Endothelial cell of umbilical vein (primary cell): ENCODE results near the gene TPD52L2. TPM values are rescaled to one million over a fixed set of nuclear protein-coding genes. Genes with fewer than 3 reads are reported as not detected.

Experiments used
- BruUV-seq: library from RNA; stranded (reverse); fragments of 400-500 nt; replicated peaks from 2 replicates; lab custom pipeline; 2021; lab: Mats Ljungman, UMichigan
- CTCF ChIA-PET: fragments of 300-600, 350-600 bp; sonication (Branson Sonifier 250); formaldehyde crosslinking; loops from one replicate; lab custom pipeline; 2021; ENCODE audit warnings: antibody characterized with exemption, inconsistent platforms; lab: Charles Lee
- POLR2A ChIA-PET: fragments of 300-600, 350-600 bp; sonication (Branson Sonifier 250); formaldehyde crosslinking; loops from one replicate; lab custom pipeline; 2021; ENCODE audit warnings: antibody characterized with exemption, inconsistent platforms; lab: Charles Lee
- DNase-seq: peaks from one replicate; pipeline ENCODE4 v3.0.0-alpha.2; 2011; ENCODE audit warnings: low read depth, low spot score
- FAIRE-seq: peaks from 2 replicates; lab custom pipeline; 2011; peaks lifted over from hg19 to GRCh38; lab: Jason Lieb, UNC
- H2AFZ ChIP-seq: 2 replicates; pipeline ENCODE4 v1.6.0; 2012; ENCODE audit warnings: low read depth, low read length, control low read depth, inconsistent platforms
- H3K27ac ChIP-seq: 2 replicates; pipeline ENCODE4 v1.5.1; 2011; ENCODE audit warnings: low read depth, mild to moderate bottlenecking, control low read depth, low read length, moderate library complexity; ENCODE audit not compliant: insufficient read depth
- H3K27me3 ChIP-seq, 2 experiments: 2 replicates each; pipeline versions ENCODE4 v1.6.0 to v1.6.1; 2011; ENCODE audit warnings: low read length in 2 of 2, mixed read lengths in 1 of 2; ENCODE audit not compliant: control insufficient read depth in 2 of 2, insufficient read depth in 2 of 2
- H3K36me3 ChIP-seq, 2 experiments: 2 replicates in 1 of 2; 3 replicates in 1 of 2; pipeline ENCODE4 v1.5.1; 2011; ENCODE audit warnings: low read length in 2 of 2, mild to moderate bottlenecking in 1 of 2, moderate library complexity in 1 of 2; ENCODE audit not compliant: control insufficient read depth in 2 of 2, insufficient read depth in 2 of 2; ENCODE audit errors: extremely low read depth in 1 of 2
- H3K4me1 ChIP-seq: 3 replicates; pipeline ENCODE4 v1.5.1; 2011; ENCODE audit warnings: mild to moderate bottlenecking, low read length; ENCODE audit not compliant: control insufficient read depth, insufficient read depth; ENCODE audit errors: extremely low read depth
- H3K4me2 ChIP-seq: 2 replicates; pipeline ENCODE4 v1.6.1; 2011; ENCODE audit warnings: low read length, control low read depth, mixed read lengths; ENCODE audit not compliant: insufficient read depth
- H3K4me3 ChIP-seq, 3 experiments: fragments of 200-600 bp in 1 of 3; sonication (generic), shearing (Covaris generic) in 1 of 3; replicated peaks in 1 of 3; 2 replicates each; pipeline ENCODE4 v1.5.1; 2011 to 2016; ENCODE audit warnings: control low read depth in 3 of 3, low read length in 3 of 3, mild to moderate bottlenecking in 2 of 3, inconsistent platforms in 1 of 3, low read depth in 1 of 3, moderate library complexity in 1 of 3; ENCODE audit not compliant: insufficient read depth in 1 of 3
- H3K79me2 ChIP-seq: 2 replicates; pipeline ENCODE4 v1.6.0; 2012; ENCODE audit warnings: low read length, inconsistent platforms; ENCODE audit not compliant: control insufficient read depth, insufficient read depth
- H3K9ac ChIP-seq: replicated peaks from 2 replicates; pipeline ENCODE3; 2011; ENCODE audit warnings: low read length, control low read depth; ENCODE audit not compliant: insufficient read depth; ENCODE audit errors: extremely low read depth
- H3K9me1 ChIP-seq: replicated peaks from 3 replicates; pipeline ENCODE4 v1.6.0; 2011; ENCODE audit warnings: mild to moderate bottlenecking, low read length; ENCODE audit not compliant: control insufficient read depth, insufficient read depth; ENCODE audit errors: extremely low read depth
- H3K9me3 ChIP-seq: replicated peaks from 2 replicates; pipeline ENCODE4 v1.5.1; 2012; ENCODE audit warnings: low read length, inconsistent platforms; ENCODE audit not compliant: control insufficient read depth, insufficient read depth
- H4K20me1 ChIP-seq: replicated peaks from 2 replicates; pipeline ENCODE3; 2011; ENCODE audit warnings: mild to moderate bottlenecking, low read length; ENCODE audit not compliant: control insufficient read depth, insufficient read depth; ENCODE audit errors: extremely low read depth
- EZH2 ChIP-seq: IDR thresholded peaks from 2 replicates; pipeline ENCODE4 v1.6.1; 2012; ENCODE audit warnings: borderline replicate concordance, low read depth, mild to moderate bottlenecking, moderate library complexity, low read length, inconsistent platforms; ENCODE audit not compliant: severe bottlenecking
- FOS ChIP-seq: IDR thresholded peaks from 2 replicates; pipeline ENCODE4 v1.6.1; 2011; ENCODE audit warnings: mild to moderate bottlenecking, low read length, moderate library complexity, borderline replicate concordance; ENCODE audit not compliant: insufficient read depth
- GATA2 ChIP-seq: IDR thresholded peaks from 2 replicates; pipeline ENCODE4 v1.7.0; 2011; ENCODE audit warnings: low read depth, mild to moderate bottlenecking, moderate library complexity, mixed read lengths, low read length; ENCODE audit not compliant: insufficient read length, insufficient read depth
- JUN ChIP-seq: IDR thresholded peaks from 2 replicates; pipeline ENCODE4 v1.6.1; 2011; ENCODE audit warnings: borderline replicate concordance, low read depth; ENCODE audit not compliant: insufficient read length, insufficient read depth
- MYC ChIP-seq: IDR thresholded peaks from one replicate; pipeline ENCODE4 v1.6.1; 2011; ENCODE audit warnings: mild to moderate bottlenecking, low read depth, low read length
- POLR2A ChIP-seq: IDR thresholded peaks from 2 replicates; pipeline ENCODE4 v1.6.1; 2012; ENCODE audit warnings: low read depth, mild to moderate bottlenecking, control low read depth, low read length
- POLR2AphosphoS5 ChIP-seq: IDR thresholded peaks from 2 replicates; pipeline ENCODE4 v1.6.1; 2012; ENCODE audit warnings: low read depth, mild to moderate bottlenecking, control low read depth, low read length, moderate library complexity; ENCODE audit not compliant: insufficient read depth
- dilution Hi-C: fragments of 300-500 bp; cut with MboI; formaldehyde crosslinking; loops from one replicate; pipeline ENCODE4 v1.15.0; 2019; ENCODE audit warnings: low sequenced_read_pairs; ENCODE audit not compliant: extremely low pct_ligation_motif_present
- intact Hi-C: fragments of 100-400 bp; cut with micrococcal nuclease; formaldehyde crosslinking; loops from one replicate; pipeline ENCODE4 v1.10.0; 2022
- polyA plus RNA-seq, 4 experiments: library from polyadenylated mRNA; depleted of rRNA in 3 of 4; stranded (reverse) in 3 of 4; unstranded in 1 of 4; fragments of >200 nt; gene quantifications; 2 replicates each; pipeline versions ENCODE4 v1.2.1 to v1.2.3, GENCODE V29; 2011 to 2012; ENCODE audit warnings: missing spikeins in 1 of 4
- total RNA-seq: library from RNA; stranded (reverse); gene quantifications from 2 replicates; pipeline ENCODE4 v1.2.3, GENCODE V29; 2021
- TF ChIP-seq, protein P1 (sequence below): IDR thresholded peaks from 2 replicates; pipeline ENCODE4 v1.6.1; 2011; ENCODE audit not compliant: insufficient read depth, insufficient read length
- TF ChIP-seq, protein P2 (sequence below), 2 donors: IDR thresholded peaks; 1 replicate in 1 of 2; 2 replicates in 1 of 2; pipeline ENCODE4 v1.5.1; 2011; ENCODE audit warnings: low read length in 2 of 2, mild to moderate bottlenecking in 2 of 2, moderate library complexity in 2 of 2, control low read depth in 1 of 2, inconsistent platforms in 1 of 2, low read depth in 1 of 2; ENCODE audit not compliant: insufficient read depth in 1 of 2; ENCODE audit errors: extremely low read depth in 1 of 2

Gene TPD52L2
- total and polyA plus RNA-seq, 2 donors (not counting 3 experiments of a cell fraction or from before 2014, with no cell fraction given): 123 to 142 TPM

DNA sequence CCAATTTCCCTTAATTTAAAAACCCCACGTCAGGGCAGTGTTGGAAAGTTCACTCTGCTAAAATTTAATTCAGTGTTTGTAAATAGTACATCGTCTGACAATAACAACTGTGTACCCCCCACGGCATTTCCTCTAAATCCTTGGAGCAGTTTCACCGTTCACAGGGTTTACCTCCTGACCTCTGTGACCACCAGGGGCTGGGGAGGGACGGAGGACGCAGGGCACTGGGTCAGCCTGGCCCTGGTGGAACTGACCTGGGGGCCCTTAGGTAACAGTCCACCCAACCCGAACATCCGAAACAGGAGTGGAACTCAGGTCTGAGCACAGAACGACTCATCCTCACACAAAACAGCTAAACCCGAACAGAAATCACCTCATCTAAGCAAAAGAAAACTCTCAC is 36.1 kb upstream of the TPD52L2 start:
- Histone ChIP-seq H4K20me1 (no peaks in the 10 kb centered on the region), H3K27me3 (peaks cover 18 to 32% of the 10 kb centered on the region in 2 experiments), H3K79me2 (no peaks in the 10 kb centered on the region), H3K9ac (no peak overlapping the region), H3K36me3 (no peaks in the 10 kb centered on the region), H3K4me1 (peaks cover 7% of the 10 kb centered on the region), H3K4me2 (no peak overlapping the region), H3K9me3 (no peaks in the 10 kb centered on the region), H3K27ac (no peak overlapping the region), H3K9me1 (no peaks in the 10 kb centered on the region), H3K4me3 (no peak overlapping the region), H2AFZ (no peak overlapping the region)
- DNase-seq (no peak), FAIRE-seq (no peak)
- intact Hi-C loops: loop anchor here (5.0 kb wide), 1 partner anchor 33 kb away; the partner anchor contains the start of gene ABHD16B
- no peak for TF ChIP-seq JUN
- no peak for TF ChIP-seq POLR2AphosphoS5
- no peak for TF ChIP-seq FOS
- TF ChIP-seq POLR2A: no peak
- no peak for TF ChIP-seq MYC
- TF ChIP-seq, protein P1, sequence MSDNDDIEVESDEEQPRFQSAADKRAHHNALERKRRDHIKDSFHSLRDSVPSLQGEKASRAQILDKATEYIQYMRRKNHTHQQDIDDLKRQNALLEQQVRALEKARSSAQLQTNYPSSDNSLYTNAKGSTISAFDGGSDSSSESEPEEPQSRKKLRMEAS: no peak
- TF ChIP-seq GATA2: no peak
- TF ChIP-seq, protein P2, sequence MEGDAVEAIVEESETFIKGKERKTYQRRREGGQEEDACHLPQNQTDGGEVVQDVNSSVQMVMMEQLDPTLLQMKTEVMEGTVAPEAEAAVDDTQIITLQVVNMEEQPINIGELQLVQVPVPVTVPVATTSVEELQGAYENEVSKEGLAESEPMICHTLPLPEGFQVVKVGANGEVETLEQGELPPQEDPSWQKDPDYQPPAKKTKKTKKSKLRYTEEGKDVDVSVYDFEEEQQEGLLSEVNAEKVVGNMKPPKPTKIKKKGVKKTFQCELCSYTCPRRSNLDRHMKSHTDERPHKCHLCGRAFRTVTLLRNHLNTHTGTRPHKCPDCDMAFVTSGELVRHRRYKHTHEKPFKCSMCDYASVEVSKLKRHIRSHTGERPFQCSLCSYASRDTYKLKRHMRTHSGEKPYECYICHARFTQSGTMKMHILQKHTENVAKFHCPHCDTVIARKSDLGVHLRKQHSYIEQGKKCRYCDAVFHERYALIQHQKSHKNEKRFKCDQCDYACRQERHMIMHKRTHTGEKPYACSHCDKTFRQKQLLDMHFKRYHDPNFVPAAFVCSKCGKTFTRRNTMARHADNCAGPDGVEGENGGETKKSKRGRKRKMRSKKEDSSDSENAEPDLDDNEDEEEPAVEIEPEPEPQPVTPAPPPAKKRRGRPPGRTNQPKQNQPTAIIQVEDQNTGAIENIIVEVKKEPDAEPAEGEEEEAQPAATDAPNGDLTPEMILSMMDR (IDR thresholded peaks at IDR 0.05; ENCODE audit: extremely low read depth in 1 of 2, insufficient read depth in 1 of 2, low read depth in 1 of 2, low read length in 2 of 2): no peak
- no peak for TF ChIP-seq EZH2
- BruUV-seq: no TSS peak
- dilution Hi-C loops: no loop called here
- CTCF ChIA-PET: no interaction called here
- POLR2A ChIA-PET: no interaction called here
